CD4-positive, alpha-beta T cell treated with Interleukin-6 at 100 ng/mL for 8 hours (primary cell): ENCODE results near the gene POC1A.
A peak's percentile ranks its signal among the peaks of the same experiment; 100 is the strongest.

Source experiments
- DNase-seq: peaks from one replicate; pipeline ENCODE4 v3.0.0-alpha.2; 2020; ENCODE audit warnings: mixed read lengths, low spot score

POC1A gene

DNA sequence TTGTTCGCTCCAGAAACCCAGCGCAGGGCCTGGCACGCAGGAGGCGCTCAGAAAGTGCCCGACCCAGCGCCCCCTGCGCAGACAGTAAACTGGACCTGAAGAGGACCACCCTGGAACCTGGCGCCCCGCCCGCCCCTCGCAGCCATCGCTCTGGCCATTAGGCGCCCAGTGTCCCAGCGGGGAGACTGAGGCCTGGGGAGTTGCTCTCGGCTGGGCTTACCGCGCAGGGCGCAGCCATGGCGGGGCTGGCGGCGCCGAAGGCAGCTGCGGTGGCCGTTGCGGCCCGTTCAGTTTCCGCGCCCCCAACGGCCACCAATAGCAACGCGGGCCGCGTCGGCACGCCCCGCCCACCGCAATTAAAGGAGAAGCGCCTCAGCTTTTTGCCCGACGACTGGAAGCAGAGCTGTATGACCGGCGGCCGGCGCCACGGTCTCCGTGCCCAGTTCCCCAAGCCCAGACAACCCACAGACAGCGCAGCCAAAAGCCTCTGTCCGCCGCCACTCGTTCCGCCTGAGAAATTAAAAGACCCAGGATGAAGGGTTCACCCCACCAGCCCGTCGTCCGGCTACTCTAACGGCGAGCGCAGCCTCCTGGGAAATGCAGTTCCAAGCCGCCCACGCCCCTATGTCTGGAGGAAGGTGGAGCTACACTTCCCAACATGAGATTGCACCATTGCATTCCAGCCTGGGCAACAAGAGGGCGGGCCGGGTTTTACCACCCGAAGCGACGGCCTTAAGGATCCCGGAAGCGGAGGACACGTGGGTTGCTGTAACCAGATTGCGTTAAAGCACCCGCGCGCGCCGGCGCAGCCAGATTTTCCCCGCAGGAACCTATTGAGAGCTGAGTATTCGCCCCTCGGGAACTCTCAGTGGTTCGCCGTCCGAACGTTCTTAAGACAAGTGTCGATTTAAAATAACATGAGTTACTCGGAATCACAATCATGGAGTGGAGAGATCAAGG is at the start of gene POC1A:
TSS of gene POC1A (minus strand) at position 289 of the 960 bp plus-strand sequence. CDS start at position 238, 51 bp downstream.
- peak; percentile 86 for DNase-seq

DNA sequence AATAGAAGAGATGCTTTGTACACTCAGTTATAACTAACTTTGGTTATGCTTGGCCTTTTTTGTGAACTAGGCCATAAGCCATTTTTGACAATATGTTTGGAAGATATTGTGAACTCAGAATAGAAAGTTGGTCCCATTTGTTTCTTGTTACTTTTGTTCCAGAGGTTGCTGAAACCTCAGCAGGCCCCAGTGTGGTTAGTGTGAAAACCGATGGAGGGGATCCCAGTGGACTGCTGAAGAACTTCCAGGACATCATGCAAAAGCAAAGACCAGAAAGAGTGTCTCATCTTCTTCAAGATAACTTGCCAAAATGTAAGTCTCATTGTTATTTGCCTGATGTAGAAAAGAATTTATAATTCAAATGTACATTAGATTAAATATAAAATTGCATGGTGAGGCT is 49.5 kb upstream of the POC1A start:
- DNase-seq, result no peak

DNA sequence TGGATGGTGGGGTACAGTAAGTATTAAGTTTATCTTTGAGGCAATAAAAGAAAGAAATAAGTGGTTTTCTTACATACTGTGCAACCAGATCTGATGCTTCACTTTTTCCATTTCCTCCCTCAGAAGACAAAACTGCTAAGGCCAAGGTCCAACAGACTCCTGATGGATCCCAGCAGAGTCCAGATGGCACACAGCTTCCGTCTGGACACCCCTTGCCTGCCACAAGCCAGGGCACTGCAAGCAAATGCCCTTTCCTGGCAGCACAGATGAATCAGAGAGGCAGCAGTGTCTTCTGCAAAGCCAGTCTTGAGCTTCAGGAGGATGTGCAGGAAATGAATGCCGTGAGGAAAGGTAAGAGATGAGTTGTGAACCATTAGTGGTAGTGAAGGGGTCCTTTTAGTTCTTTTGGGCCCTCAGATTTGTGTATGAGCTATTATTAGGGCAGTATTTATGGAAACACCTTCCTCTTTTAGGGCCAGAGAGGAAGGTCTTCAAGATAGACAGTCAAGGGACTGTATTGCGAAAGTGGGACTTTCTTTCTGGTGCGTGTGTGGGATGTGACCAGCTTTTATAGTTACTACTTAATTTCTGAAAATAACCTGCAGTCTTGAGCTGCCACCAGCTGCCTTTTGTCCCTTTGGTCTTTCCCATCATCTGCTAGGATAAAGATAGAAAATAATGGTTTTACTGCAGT is 48.3 kb upstream of the POC1A start:
- no peak for DNase-seq

DNA sequence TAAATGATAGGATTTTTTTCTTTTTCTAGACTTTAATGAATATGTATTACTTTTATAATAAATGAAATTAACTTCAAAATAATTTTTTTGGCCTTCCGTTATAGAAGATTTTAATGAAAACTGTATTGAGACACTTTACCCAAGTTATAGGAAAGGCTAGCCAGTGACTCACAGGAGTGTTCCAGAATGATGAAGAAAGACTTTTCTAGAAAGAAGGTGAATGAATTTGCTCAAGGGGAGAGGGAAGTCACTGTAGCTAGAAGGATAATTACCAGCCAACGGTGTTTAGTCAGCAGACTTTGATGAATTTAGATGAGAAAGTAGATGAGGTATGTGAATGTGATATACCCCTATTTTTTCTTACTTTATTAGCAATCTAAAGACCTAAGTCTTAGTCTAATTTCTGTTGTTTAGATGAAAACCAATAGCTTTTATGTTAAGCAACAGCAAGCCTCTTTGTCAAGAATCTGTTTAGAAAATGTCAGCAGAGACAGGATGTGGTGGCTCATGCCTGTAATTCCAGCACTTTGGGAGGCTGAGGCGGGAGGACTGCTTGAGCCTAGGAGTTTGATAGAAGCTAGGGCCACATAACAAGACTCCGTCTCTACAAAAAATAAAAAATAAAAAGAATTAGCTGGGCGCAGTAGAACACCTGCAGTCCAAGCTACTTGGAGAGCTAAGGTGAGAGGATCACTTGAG is 46.9 kb upstream of the POC1A start:
- no peak for DNase-seq

DNA sequence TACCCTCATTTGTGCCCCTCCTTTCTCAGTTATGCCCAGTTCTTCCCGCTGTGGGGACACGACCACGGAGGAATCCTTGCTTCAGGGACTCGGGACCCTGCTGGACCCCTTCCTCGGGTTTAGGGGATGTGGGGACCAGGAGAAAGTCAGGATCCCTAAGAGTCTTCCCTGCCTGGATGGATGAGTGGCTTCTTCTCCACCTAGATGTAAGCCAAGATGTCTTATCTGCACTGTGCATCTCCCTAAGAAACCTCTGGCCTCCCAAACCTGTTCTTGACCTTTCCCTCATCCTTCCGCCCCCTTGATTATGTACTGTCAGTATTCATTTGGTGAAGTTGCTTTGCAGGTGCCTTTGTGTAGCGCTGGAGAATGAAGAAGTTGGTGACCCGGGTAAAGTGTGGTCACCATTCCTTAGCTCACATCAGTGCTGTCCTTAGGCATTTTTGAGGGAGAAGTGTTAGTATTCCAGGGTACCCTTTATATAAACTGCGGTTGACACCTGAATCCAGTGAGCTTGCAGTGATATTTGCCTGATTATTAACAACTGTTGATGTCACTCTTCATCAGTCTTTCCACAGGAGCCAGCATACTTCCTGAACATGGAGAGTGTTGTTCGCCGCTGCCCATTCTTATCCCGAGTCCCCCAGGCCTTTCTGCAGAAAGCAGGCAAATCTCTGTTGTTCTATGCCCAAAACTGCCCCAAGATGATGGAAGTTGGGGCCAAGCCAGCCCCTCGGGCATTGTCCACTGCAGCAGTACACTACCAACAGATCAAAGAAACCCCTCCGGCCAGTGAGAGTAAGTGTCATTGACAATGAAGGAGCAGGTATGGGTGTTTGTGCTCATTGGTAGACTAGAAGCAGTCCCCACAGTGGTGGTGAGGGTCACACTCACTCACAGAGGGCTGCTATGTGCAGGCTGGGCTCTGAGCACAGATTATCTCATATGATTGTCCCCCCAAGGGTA is 44.7 kb upstream of the POC1A start:
- DNase-seq, result no peak

DNA sequence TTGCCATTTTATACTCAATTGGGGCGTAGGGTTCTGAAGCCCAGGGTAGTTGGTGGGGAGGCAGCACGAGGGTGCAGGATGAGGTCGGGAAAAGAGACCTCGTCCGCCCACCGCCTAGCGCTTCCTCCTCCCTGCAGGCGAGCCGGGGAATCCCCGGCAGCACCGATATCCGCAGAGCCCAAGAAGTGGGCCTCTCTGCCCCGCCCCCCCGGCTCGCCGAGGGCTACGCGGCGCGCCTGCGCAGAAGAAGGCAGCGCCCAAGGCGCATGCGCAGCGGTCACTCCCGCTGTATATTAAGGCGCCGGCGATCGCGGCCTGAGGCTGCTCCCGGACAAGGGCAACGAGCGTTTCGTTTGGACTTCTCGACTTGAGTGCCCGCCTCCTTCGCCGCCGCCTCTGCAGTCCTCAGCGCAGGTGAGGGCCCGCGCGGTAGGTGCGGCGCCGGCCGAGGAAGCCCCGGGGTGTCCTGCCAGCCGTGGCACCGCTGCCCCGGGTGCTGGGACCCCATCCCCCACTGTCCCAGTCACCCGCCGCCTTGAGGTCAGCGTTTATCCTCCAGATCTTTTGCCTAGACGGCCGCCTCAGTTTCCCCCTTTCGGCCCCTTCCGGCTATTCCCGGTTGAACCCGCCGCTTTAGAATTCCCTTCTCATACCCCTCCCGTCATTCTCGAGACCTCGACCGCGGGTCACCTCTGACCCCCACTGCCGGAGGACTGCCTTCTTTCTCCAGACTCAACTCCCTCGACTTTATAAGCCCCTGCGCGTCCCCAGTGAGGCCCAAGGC is 43.8 kb upstream of the POC1A start, which contains the start of gene ALAS1:
TSS of gene ALAS1 (plus strand) at position 319 of the 784 bp plus-strand sequence. CDS start 1,082 bp downstream, outside the sequence.
- peak; percentile 92 for DNase-seq

DNA sequence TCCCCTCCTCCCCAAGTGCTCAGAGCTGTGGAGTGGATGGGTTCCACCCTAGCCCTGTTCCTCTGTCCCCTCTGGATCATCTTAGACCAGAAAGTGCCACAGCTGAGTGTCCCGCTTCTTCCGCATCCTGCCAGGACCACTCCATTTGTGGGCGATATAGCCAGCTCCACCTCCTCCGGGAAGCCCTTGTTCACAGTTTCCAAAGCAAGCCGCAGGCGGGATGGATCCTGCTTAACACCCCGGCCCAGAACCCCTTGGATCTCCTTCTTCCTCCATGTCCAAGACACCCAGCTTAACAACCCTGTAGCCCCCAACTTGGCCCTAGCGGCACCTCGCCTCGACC is 43.2 kb upstream of the POC1A start:
- DNase-seq, result no peak

DNA sequence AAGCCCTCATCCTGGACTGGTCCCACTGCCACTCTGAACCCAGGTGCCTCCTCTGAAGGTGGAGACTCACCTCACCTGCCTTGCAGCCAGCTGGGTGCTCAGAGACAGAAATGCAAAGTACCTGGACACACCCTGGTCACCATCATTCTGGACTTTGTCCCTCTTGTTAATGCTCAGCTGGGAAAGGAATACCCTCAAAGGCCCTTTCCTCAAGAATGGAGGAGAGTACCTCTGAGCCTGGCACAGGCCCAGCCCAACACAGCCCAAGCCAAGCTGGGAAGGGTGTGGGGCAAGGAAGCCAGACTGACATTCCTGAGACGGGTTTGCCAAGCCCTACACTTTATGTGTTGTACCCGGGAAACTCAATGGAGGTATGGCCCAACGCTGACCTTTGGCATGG is 42.8 kb upstream of the POC1A start:
- DNase-seq, result no peak

DNA sequence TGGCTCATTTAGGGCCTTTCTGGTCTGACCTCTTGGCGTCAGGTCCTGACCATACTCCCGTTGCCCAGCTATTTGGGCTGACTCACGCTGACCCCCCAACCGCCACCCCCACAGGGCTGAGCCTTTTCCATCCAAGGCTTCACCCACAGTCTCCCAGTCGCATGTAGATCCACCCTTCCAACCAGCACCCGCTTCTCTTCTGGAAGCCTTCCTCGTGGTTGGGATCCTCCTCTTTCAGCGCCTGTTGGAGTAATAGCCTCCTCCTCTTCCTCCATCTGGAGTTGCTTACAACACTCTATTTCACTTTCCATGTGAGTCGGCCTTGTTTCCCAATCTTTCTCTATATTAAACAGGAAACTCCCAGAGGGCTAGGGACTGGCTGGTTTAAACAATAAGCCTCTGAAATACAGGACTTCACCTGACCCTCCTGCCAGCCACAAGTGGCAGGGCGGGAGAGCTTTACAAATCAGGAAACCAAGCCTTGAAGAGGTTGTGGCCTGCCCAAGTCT is 41.7 kb upstream of the POC1A start:
- DNase-seq, result no peak

DNA sequence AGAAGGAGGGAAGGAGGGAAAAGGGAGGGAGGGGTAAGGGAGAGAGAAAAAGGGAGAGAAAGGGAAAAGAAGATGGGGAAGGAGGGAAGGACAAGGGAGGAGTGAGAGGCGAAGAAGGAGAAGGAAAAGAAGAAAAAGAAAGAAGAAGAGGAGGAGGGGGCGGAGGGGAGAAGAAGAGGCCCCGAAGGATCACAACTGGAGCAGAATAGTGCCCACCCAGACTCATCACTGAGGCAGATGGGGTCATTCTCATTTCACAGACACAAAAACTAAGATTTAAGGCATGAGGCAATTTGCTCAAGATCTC is 41.0 kb upstream of the POC1A start:
- no peak for DNase-seq

DNA sequence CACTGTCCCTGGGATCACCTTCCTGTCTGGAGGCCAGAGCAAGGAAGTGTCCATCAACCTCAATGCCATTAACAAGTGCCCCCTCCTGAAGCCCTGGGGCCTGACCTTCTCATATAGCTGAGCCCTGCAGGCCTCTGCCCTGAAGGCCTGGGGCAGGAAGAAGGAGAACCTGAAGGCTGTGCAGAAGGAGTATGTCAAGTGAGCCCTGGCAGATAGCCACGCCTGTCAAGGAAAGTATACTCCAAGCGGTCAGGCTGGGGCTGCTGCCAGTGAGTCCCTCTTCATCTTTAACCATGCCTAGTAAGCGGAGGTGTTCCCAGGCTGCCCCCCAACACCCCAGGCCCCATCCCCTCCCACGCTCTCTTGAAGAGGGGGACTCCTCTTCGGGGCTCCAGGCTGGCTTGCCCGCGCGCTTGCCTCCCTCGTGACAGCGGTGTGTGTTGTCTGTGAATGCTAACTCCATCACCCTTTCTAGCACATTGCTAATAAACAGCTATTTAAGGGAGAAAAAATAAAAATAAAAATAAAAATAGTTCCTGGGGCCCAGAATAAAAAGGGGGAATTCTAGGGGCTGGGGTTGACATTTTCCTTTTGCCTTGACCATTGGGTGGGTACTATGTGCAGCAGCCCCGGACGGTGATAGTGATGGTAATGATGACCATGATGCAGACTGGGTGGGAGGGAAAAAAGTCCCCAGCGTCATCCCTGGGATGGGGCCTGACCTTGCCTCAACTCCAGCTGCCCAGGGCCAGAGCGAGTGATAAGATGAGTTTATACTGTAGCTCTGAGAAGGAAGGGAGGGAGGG is 40.5 kb upstream of the POC1A start:
- no peak for DNase-seq

DNA sequence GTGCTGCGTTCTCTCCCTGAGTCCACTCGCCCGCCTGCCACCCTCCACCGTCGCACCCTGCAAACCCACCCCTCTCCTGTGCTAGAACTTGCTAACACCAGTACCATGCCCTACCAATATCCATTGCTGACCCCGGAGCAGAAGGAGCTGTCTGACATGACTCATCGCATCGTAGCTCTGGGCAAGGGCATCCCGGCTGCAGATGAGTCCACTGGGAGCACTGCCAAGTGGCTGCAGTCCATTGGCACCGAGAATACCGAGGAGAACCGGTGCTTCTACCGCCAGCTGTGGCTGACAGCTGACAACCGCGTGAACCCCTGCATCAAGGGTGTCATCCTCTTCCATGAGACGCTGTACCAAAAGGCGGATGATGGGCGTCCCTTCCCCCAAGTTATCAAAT is 38.8 kb upstream of the POC1A start:
- no peak for DNase-seq

DNA sequence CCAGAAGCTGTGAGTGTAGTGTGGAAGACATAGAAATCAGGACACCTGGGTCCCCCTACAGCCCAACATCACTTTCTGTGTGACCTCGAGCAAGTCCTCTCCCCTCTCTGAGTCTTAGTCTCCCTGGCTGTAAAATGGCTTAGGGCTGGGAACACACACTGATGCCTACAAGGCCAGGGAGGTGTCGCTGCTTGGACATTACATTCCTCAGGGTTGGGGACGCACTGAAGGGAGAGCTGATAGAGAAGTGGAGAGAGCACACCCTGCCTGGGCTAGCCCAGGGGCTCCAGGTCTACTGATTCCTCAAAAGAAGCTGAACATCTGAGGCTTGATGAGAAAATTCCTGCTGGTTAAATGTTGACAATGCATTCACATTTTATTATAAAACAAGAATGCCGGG is 37.4 kb upstream of the POC1A start:
- no peak for DNase-seq

DNA sequence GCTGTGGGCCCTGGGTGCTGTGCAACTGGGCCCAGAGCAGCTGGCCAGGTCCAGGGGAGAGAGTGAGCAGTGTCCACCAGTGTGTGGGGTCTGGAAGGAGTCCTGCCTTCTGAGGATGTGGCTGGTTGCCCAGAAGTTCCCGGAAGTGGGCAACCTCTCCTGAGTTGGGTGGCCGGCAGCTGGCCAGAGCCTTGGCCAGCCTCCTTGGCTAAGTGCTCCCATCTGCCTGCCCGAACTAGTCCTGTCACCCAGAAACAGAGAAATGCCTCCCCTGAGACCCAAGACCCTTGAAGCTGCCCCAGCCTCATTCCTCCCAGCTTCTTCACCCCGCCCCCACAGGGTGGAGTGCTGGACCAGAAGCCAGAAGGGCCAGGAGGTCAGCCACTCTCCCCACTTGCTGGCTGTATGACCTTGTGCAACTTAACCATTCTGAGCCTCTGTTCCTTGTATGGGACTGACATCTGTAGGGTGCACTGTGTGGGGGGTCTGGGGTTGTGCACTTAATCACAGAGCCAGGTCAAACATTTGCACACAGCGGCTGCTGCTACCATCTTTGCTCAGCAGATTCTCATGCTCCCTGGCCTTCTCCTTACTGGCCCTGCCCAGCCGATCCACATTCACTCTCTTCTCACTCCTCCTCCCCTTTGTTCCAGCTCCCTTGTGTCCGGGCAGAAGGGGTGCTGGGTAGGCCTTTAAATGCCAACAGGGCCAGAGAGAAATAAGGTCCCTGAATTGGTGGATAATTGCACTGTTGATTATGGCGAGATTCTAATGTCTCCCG is 36.3 kb upstream of the POC1A start:
- no peak for DNase-seq

DNA sequence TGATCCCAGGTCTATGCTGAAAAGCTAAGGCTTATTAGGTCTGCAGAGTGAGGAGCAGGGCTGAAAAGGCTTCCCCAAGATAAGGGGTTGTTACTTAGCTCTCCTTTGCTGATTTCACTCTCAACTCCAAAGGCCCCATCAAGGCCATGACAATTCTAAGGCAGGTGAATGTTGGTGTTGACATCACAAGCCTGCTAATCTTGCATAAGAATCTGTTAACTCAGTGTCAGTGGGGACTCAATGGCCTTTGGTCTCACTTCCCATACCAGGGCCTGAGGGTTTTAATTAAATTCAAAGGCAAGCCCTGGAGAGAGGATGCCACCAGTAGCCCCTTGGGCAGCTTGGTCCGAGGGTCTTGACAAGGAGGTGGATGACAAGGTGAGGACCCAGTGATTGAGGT is 34.3 kb upstream of the POC1A start:
- no peak for DNase-seq

DNA sequence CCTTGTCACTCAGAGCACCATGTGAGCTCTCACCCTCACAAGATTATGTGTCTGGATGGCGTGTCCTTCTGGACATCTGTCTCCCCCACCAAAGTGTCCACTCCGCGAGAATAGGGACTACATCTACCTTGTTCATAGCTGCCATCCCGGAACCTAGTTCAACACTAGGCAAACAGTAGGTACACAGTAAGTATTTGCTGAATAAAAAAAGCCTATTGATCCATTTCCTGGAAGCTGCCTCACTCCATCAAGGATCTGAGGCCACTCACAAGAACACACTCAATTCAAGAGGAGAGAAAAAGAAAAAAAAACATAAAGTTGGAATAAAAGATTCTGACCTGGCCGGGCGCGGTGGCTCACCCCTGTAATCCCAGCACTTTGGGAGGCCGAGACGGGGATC is 32.5 kb upstream of the POC1A start:
- DNase-seq, result no peak

DNA sequence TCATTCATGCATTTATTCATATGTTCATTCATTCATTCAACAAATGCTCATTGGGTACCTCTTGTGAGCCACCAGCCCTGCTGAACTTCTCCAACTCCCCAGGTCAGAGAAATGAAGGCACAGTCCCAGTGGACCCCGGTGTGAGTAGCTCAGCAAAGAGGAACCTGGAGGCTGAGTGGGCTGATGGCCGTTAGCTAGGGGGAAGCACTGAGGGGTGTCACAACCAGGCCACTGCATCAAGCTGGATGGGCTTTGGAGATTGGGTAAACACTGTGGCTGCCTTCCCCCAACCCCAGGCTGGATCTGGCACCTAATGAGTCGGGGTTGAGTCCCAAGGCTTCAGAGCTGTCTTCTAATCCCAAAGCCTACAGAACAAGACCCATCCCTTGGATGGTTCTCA is 31.6 kb upstream of the POC1A start:
- no peak for DNase-seq

DNA sequence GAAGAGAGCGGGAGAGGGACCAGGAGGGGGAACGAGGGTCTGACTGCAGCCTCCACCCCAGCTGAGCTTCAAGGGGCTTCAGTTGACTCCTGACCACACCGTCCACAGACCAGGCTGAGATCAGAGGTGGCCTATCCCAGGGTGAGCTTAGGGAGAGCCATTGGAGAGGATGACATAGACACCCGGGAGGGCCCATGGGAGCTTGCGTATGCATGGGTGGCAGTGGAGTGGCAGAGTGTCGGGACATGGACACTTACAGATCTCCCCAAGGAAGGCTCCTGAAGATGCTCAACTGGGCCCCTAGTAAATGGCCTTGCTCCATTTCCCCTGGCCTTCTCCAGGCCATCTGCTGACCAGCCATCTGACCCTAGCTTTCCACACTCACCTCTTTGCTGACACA is 31.1 kb upstream of the POC1A start:
- no peak for DNase-seq

DNA sequence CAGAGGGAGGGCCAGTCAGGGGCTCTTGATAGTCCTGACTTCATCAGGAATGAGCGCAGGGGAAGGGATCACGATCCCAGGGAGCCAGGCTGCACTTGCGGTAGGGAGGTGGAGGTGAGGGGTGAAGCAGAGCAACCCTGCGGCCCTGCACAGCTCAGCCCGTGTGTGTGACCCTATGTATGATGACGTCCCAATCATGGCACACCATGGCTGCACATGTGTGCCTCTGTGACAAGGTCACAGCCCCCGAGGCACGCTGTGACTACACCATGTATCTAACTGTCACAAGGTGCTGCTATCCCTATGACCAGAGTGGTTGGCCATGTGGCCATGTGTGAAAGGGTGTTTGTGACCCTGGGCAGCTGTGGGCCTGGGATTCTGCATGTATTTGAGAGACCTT is 30.5 kb upstream of the POC1A start:
- no peak for DNase-seq
